ENCODE data around the gene GPR37L1.

GRCh38 chr1:202165942-202166843 lies 43.5 kb downstream of the GPR37L1 start:
- TF ChIP-seq EZH2 (IDR thresholded peaks at IDR 0.05; ENCODE audit: insufficient read depth, poor library complexity, severe bottlenecking) (no peak), EZH2phosphoT487 (IDR thresholded peaks at IDR 0.05; ENCODE audit: insufficient read depth, low read depth) (no peak)
